Loucy (cell line): ENCODE results near the gene FBRSL1.

ENCODE experiments used
- EZH2phosphoT487 ChIP-seq: fragments of 200-600 bp; IDR thresholded peaks from 2 replicates; pipeline ENCODE4 v1.6.1; 2018; ENCODE audit warnings: antibody characterized with exemption, mild to moderate bottlenecking, moderate library complexity, borderline replicate concordance
- TF ChIP-seq, protein P1 (sequence below): fragments of 200-600 bp; sonication (generic); conservative IDR thresholded peaks from 2 replicates; pipeline ENCODE4 v1.5.1; 2014; ENCODE audit warnings: mild to moderate bottlenecking, antibody characterized with exemption, low read length

DNA sequence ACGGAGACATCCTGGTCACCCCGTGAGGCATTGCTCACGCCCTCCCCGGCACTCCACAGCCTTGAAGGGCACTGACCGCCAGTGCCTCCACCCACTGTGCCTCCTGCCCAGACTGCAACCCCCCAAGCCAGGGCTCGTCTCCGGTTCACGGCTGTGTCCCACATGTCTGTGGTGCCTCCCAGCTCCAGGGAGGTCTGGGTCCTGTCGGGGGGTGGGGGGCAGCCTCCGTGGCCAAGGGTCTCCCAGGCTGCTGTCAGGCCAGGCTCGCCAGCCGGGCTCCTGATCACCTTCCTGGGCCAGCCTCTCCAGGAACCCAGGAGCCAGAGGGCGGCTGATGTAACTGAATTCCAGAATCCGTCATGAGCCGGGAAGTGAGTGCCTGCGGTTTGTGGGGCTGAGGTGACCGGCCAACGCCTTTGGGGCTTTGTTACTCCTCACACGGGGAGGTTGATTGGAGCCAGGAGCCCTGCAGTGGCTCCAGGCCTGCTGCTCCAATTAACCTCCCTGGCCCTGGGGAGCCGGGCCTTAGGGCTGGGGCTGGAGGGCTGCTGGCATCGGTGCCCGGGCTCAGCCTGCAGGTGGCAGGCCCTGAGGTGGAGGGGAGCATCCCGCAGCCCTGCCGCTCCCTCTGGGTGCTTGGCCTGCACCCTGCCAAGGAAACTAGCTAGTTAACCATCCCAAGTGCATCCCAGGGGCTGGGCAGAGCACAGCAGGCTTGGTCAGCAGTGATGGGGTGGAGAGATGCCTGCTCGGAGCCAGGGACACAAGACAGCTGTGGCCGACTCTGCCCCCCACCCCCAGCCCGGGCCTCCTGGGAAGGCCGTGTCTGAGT lies 36.4 kb upstream of the FBRSL1 start:
- TF ChIP-seq, protein P1, sequence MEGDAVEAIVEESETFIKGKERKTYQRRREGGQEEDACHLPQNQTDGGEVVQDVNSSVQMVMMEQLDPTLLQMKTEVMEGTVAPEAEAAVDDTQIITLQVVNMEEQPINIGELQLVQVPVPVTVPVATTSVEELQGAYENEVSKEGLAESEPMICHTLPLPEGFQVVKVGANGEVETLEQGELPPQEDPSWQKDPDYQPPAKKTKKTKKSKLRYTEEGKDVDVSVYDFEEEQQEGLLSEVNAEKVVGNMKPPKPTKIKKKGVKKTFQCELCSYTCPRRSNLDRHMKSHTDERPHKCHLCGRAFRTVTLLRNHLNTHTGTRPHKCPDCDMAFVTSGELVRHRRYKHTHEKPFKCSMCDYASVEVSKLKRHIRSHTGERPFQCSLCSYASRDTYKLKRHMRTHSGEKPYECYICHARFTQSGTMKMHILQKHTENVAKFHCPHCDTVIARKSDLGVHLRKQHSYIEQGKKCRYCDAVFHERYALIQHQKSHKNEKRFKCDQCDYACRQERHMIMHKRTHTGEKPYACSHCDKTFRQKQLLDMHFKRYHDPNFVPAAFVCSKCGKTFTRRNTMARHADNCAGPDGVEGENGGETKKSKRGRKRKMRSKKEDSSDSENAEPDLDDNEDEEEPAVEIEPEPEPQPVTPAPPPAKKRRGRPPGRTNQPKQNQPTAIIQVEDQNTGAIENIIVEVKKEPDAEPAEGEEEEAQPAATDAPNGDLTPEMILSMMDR = no peak
- no peak for TF ChIP-seq EZH2phosphoT487
